ENCODE data around the gene FAM229A.
"Not testable (repeated sequence)": the region's sequence is repeated elsewhere in the genome, so short reads cannot be mapped to it uniquely, and the experiment has no call there.

- not testable (repeated sequence) for TF ChIP-seq CTCF (conservative IDR thresholded peaks at IDR 0.05; ENCODE audit: low read depth in 2 of 2); EZH2 (IDR thresholded peaks at IDR 0.05; ENCODE audit: low read depth, unreplicated experiment); JUNB (IDR thresholded peaks at IDR 0.05; ENCODE audit: unreplicated experiment); REST (IDR thresholded peaks at IDR 0.05; ENCODE audit: unreplicated experiment); POLR2AphosphoS5 (IDR thresholded peaks at IDR 0.05; ENCODE audit: low read depth)
Observed at GRCh38 chr1:32396524-32396923, 34.2 kb upstream of the FAM229A start.

All from GM23338 (cell line).